DMS53 (cell line): Measurements from ENCODE around the gene CTBP2.
A peak's percentile ranks its signal among the peaks of the same experiment; 100 is the strongest.
"Not testable (repeated sequence)": the region's sequence is repeated elsewhere in the genome, so short reads cannot be mapped to it uniquely, and the experiment has no call there.

Source experiments
- DNase-seq: peaks from one replicate; lab custom pipeline; 2025; lab: John Stamatoyannopoulos, UW

The CTBP2 gene

GRCh38 chr10:124997771-124998623, 162.4 kb downstream of the CTBP2 start:
- DNase-seq = no peak

- DNase-seq = no peak
These were observed 163.1 kb downstream of the CTBP2 start for GRCh38 chr10:124997306-124997705.

GRCh38 chr10:124996854-124997215, 163.5 kb downstream of the CTBP2 start:
- DNase-seq = no peak

GRCh38 chr10:124996127-124996853, 164.1 kb downstream of the CTBP2 start:
- DNase-seq = no peak

- no peak for DNase-seq
These were observed 164.8 kb downstream of the CTBP2 start for GRCh38 chr10:124995605-124996004.

- no peak for DNase-seq
These were observed 165.5 kb downstream of the CTBP2 start for GRCh38 chr10:124994573-124995473.

- no peak for DNase-seq
These were observed 166.5 kb downstream of the CTBP2 start for GRCh38 chr10:124993736-124994451.

- DNase-seq = no peak
These were observed 167.0 kb downstream of the CTBP2 start for GRCh38 chr10:124993345-124993708.

GRCh38 chr10:124992462-124993344, 167.7 kb downstream of the CTBP2 start:
- DNase-seq = peak; percentile 75

GRCh38 chr10:124991835-124992234, 168.5 kb downstream of the CTBP2 start:
- no peak for DNase-seq

GRCh38 chr10:124990671-124991625, 169.4 kb downstream of the CTBP2 start:
- DNase-seq = no peak

GRCh38 chr10:124989526-124989925, 170.8 kb downstream of the CTBP2 start:
- DNase-seq = no peak

GRCh38 chr10:124988753-124989152, 171.6 kb downstream of the CTBP2 start:
- not testable (repeated sequence) for DNase-seq

- DNase-seq = no peak
These were observed 172.6 kb downstream of the CTBP2 start for GRCh38 chr10:124987788-124988187.

- DNase-seq = no peak
These were observed 175.2 kb downstream of the CTBP2 start for GRCh38 chr10:124985162-124985561.

GRCh38 chr10:124984376-124984775, 176.0 kb downstream of the CTBP2 start:
- DNase-seq = no peak

GRCh38 chr10:124983321-124983720, 177.0 kb downstream of the CTBP2 start:
- DNase-seq = peak; percentile 51

GRCh38 chr10:124978376-124978725, 182.0 kb downstream of the CTBP2 start:
- DNase-seq = no peak

GRCh38 chr10:124977648-124978375, 182.6 kb downstream of the CTBP2 start:
- DNase-seq = no peak
